A549 treated with AZD9567 at 1 μM for 4 hours (cell line): ENCODE results near the gene COQ4. TPM values are rescaled to one million over a fixed set of nuclear protein-coding genes. Genes with fewer than 3 reads are reported as not detected.

Experiments
- total RNA-seq: library from RNA; stranded (reverse); fragments of 200-300 nt; extraction: Qiagen RNA extraction; gene quantifications from 5 replicates; pipeline ENCODE4 v1.2.3, GENCODE V29; 2022; ENCODE audit not compliant: insufficient read depth

Gene COQ4
- 57.5 to 66.0 TPM (median 60.2 TPM) in 5 replicates for total RNA-seq

DNA sequence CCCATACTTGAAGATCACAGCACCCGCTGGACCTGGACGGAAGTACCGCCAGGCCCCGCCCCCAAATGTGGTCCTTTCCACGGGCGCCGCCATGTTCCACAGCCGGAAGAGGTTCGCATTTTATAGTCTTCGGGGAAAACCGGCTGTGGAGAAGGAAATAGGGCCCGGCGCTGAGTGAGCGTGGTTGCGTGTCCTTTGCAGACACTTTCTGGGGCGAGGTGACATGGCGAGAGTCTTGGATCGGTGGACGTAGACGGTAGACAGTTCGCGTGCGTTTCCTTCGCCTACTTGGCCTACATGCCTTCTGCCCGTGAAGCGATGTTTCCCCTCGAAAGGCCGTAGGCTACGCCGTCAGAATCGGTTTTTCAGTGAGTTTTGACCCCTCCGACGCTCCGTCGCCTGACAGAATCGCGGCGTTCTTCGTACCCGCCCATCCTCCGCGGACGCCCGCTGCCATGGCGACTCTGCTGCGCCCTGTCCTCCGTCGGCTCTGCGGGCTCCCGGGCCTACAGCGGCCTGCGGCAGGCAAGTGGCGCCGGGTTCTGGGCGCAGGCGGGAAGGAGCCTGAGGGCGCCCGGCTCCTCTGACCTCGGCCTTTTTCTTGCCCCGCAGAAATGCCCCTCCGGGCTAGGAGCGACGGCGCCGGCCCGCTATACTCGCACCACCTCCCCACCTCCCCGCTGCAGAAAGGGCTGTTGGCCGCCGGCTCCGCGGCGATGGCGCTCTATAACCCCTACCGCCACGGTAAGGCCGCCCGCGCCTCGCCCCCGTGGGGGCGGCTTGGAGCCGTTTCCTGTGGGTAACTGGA lies at the start of gene COQ4, which contains the start of gene TRUB2:
Gene COQ4, plus strand, starts transcription at position 436 of the 808 bp plus-strand sequence. Its CDS starts 20 bp downstream, at position 456.
Gene TRUB2, minus strand, starts transcription at position 44 of the 808 bp plus-strand sequence. Its CDS starts 39 bp downstream, at position 5.

GRCh38 chr9:128275198-128276007 lies 47.2 kb upstream of the COQ4 start, which contains the start of gene GOLGA2:
GOLGA2 (minus strand) TSS chr9:128276007; CDS start chr9:128275976, 31 bp downstream.

DNA sequence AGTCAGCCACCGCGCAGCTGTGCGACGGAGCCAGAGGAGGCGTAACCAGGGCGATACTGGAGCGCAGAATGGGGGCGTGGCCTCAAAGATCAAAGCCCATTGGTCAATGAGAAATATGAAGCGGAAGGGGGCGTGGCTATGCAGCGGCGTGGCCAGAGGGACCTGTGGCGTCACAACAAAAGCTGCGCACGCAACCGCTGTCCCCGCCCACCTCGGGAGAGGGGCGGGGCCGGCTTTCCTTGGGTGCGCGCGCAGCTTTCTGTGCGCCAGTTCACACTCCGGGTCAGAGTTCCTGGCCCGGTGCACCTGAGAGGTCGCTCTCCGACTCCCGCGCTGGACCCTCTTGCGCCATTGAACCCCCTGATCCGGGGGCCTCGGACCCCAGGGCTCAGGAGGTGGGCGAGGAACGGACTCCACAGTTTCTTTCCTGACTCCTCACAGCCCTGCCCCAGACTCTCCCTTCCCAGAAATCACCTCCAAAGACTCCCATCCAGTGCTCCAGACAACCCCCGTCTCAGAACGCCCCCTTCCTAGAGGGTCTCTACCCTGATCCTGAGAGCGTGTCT lies 46.5 kb upstream of the COQ4 start, which contains the start of gene SWI5:
Gene SWI5, plus strand, starts transcription at position 269 of the 566 bp plus-strand sequence.

GRCh38 chr9:128339761-128340690 lies 17.4 kb downstream of the COQ4 start, which contains the start of gene SLC27A4:
SLC27A4 (plus strand) TSS chr9:128340527; CDS start chr9:128343133, 2,606 bp downstream.

GRCh38 chr9:128370752-128371629 lies 48.4 kb downstream of the COQ4 start, which contains the start of gene URM1:
URM1 (plus strand) TSS chr9:128371374; CDS start chr9:128371381, 7 bp downstream.

Other genes starting within 250 kb of the COQ4 start
- gene PTGES2, start 195.1 kb upstream of the COQ4 start, total RNA-seq: 75.3 to 103 TPM (median 98.9 TPM) in 5 replicates
- 2.9 to 6.8 TPM (median 3.9 TPM) in 5 replicates for gene LCN2, start 173.4 kb upstream of the COQ4 start, total RNA-seq
- gene BBLN, start 162.6 kb upstream of the COQ4 start, total RNA-seq: 47.1 to 75.1 TPM (median 62.3 TPM) in 5 replicates
- gene CIZ1, start 131.3 kb upstream of the COQ4 start, total RNA-seq: 67.2 to 92.6 TPM (median 81.2 TPM) in 5 replicates
- 80.2 to 85.7 TPM (median 83.0 TPM) in 5 replicates for gene DNM1, start 119.5 kb upstream of the COQ4 start, total RNA-seq
- 39.6 to 53.2 TPM (median 47.6 TPM) in 5 replicates for gene GOLGA2, start 46.8 kb upstream of the COQ4 start, total RNA-seq
- gene SWI5, start 46.6 kb upstream of the COQ4 start, total RNA-seq: 36.3 to 45.7 TPM (median 44.4 TPM) in 5 replicates
- gene TRUB2, start 392 bp upstream of the COQ4 start, total RNA-seq: 35.5 to 51.7 TPM (median 48.0 TPM) in 5 replicates
- gene SLC27A4, start 17.7 kb downstream of the COQ4 start, total RNA-seq: 37.7 to 51.0 TPM (median 46.1 TPM) in 5 replicates
- gene URM1, start 48.5 kb downstream of the COQ4 start, total RNA-seq: 77.4 to 87.0 TPM (median 80.7 TPM) in 5 replicates
- 36.6 to 40.1 TPM (median 37.5 TPM) in 5 replicates for gene CERCAM, start 98.0 kb downstream of the COQ4 start, total RNA-seq
- gene ODF2, start 133.2 kb downstream of the COQ4 start, total RNA-seq: 26.3 to 30.4 TPM (median 27.3 TPM) in 5 replicates
- gene GLE1, start 181.9 kb downstream of the COQ4 start, total RNA-seq: 30.0 to 35.5 TPM (median 30.7 TPM) in 5 replicates
- 137 to 174 TPM (median 162 TPM) in 5 replicates for gene SPTAN1, start 229.7 kb downstream of the COQ4 start, total RNA-seq